Large intestine (tissue), 3 donors: ENCODE measurements around the gene DPH1. TPM values are rescaled to one million over a fixed set of nuclear protein-coding genes. Genes with fewer than 3 reads are reported as not detected.

Experiments used
- DNase-seq, 2 donors: peaks; one replicate each; pipeline versions ENCODE4 v3.0.0 to v3.0.0-alpha.2; 2013
- H3K27ac ChIP-seq: one replicate; pipeline ENCODE4 v1.5.1; 2013; ENCODE audit warnings: low read length
- H3K27me3 ChIP-seq: 2 replicates; pipeline ENCODE4 v1.6.1; 2013; ENCODE audit warnings: low read length; ENCODE audit not compliant: control insufficient read depth, insufficient read depth
- H3K36me3 ChIP-seq: 2 replicates; pipeline ENCODE4 v1.6.1; 2013; ENCODE audit warnings: low read length; ENCODE audit not compliant: control insufficient read depth, insufficient read depth
- H3K4me1 ChIP-seq: one replicate; pipeline ENCODE4 v1.6.1; 2013; ENCODE audit warnings: low read length; ENCODE audit not compliant: control insufficient read depth, insufficient read depth
- H3K4me3 ChIP-seq: one replicate; pipeline ENCODE4 v1.5.1; 2013; ENCODE audit warnings: low read length
- H3K9me3 ChIP-seq: one replicate; pipeline ENCODE4 v1.6.1; 2013; ENCODE audit warnings: mild to moderate bottlenecking, low read depth, low read length, moderate library complexity; ENCODE audit not compliant: control insufficient read depth
- WGBS: methylation state at CpG from one replicate; pipeline ENCODE4 v1.1.5; 2013; ENCODE audit warnings: low lambda C conversion rate; ENCODE audit not compliant: insufficient coverage; 5-methylcytosine and 5-hydroxymethylcytosine counted together
- polyA plus RNA-seq: library from polyadenylated mRNA; unstranded; fragments of 120-200 nt; gene quantifications from one replicate; pipeline ENCODE4 v1.2.1, GENCODE V29; 2013

The DPH1 gene
- polyA plus RNA-seq, 1 donor = 40.4 TPM

- Histone ChIP-seq H3K4me3 (no peak overlapping the region), H3K9me3 (no peaks in the 10 kb centered on the region), H3K4me1 (peaks cover 59% of the 10 kb centered on the region), H3K27ac (peak overlapping the region; percentile 94), H3K27me3 (no peaks in the 10 kb centered on the region), H3K36me3 (peaks cover 20% of the 10 kb centered on the region)
- DNase-seq = peak; percentile 78 to 87
- WGBS = 0% methylated on average over 1 of the region's 7 CpGs
These were observed 53.7 kb downstream of the DPH1 start for GRCh38 chr17:2083613-2084035.

GRCh38 chr17:2084036-2084765 lies 54.2 kb downstream of the DPH1 start:
- H3K36me3 ChIP-seq = peaks cover 18% of the 10 kb centered on the region
- peak; percentile 92 to 96 for DNase-seq
- peaks cover 65% of the 10 kb centered on the region for H3K4me1 ChIP-seq
- no peaks in the 10 kb centered on the region for H3K9me3 ChIP-seq
- no peaks in the 10 kb centered on the region for H3K27me3 ChIP-seq
- H3K27ac ChIP-seq = peak overlapping the region; percentile 94
- H3K4me3 ChIP-seq = no peak overlapping the region
- WGBS = no CpG with 5 or more reads among the region's 8 CpGs

GRCh38 chr17:2084766-2085647 lies 55.1 kb downstream of the DPH1 start:
- Histone ChIP-seq H3K36me3 (peaks cover 16% of the 10 kb centered on the region), H3K4me1 (peaks cover 67% of the 10 kb centered on the region), H3K9me3 (no peaks in the 10 kb centered on the region), H3K4me3 (no peak overlapping the region), H3K27ac (peak overlapping the region; percentile 94), H3K27me3 (no peaks in the 10 kb centered on the region)
- WGBS = no CpG with 5 or more reads among the region's 13 CpGs
- peak; percentile 87 to 88 for DNase-seq

GRCh38 chr17:2085648-2085949 lies 55.6 kb downstream of the DPH1 start:
- Histone ChIP-seq H3K9me3 (no peaks in the 10 kb centered on the region), H3K4me3 (no peak overlapping the region), H3K36me3 (peaks cover 12% of the 10 kb centered on the region), H3K27me3 (no peaks in the 10 kb centered on the region), H3K27ac (peak overlapping the region; percentile 94), H3K4me1 (peaks cover 67% of the 10 kb centered on the region)
- no CpG with 5 or more reads among the region's 5 CpGs for WGBS
- DNase-seq = peak in 1 of 2 donors; percentile 29

- WGBS = no CpG with 5 or more reads among the region's 3 CpGs
- Histone ChIP-seq H3K4me3 (no peak overlapping the region), H3K36me3 (peaks cover 7% of the 10 kb centered on the region), H3K4me1 (peaks cover 62% of the 10 kb centered on the region), H3K9me3 (no peaks in the 10 kb centered on the region), H3K27ac (peak overlapping the region; percentile 94), H3K27me3 (no peaks in the 10 kb centered on the region)
- peak in 1 of 2 donors; percentile 4 for DNase-seq
These were observed 56.4 kb downstream of the DPH1 start for GRCh38 chr17:2086306-2086705.

- no peaks in the 10 kb centered on the region for H3K9me3 ChIP-seq
- peak overlapping the region; percentile 83 for H3K27ac ChIP-seq
- 79% methylated on average over 2 of the region's 10 CpGs for WGBS
- no peak overlapping the region for H3K4me3 ChIP-seq
- H3K4me1 ChIP-seq = peaks cover 48% of the 10 kb centered on the region
- H3K36me3 ChIP-seq = no peaks in the 10 kb centered on the region
- no peaks in the 10 kb centered on the region for H3K27me3 ChIP-seq
- peak in 1 of 2 donors; percentile 6 for DNase-seq
These were observed 57.8 kb downstream of the DPH1 start for GRCh38 chr17:2087597-2088211.

GRCh38 chr17:2089021-2089422 lies 59.1 kb downstream of the DPH1 start:
- Histone ChIP-seq H3K27me3 (no peaks in the 10 kb centered on the region), H3K4me1 (peaks cover 34% of the 10 kb centered on the region), H3K9me3 (no peaks in the 10 kb centered on the region), H3K4me3 (no peak overlapping the region), H3K36me3 (peaks cover 2% of the 10 kb centered on the region), H3K27ac (peak overlapping the region; percentile 83)
- peak in 1 of 2 donors; percentile 57 for DNase-seq
- WGBS = 61% methylated on average over 3 of the region's 8 CpGs

GRCh38 chr17:2090210-2090641 lies 60.3 kb downstream of the DPH1 start:
- Histone ChIP-seq H3K27ac (peak overlapping the region; percentile 83), H3K4me3 (no peak overlapping the region), H3K4me1 (peaks cover 30% of the 10 kb centered on the region), H3K36me3 (peaks cover 2% of the 10 kb centered on the region), H3K27me3 (no peaks in the 10 kb centered on the region), H3K9me3 (no peaks in the 10 kb centered on the region)
- DNase-seq = no peak
- WGBS = no CpG with 5 or more reads among the region's 9 CpGs

- no peaks in the 10 kb centered on the region for H3K27me3 ChIP-seq
- WGBS = no CpG with 5 or more reads among the region's 2 CpGs
- H3K4me3 ChIP-seq = no peak overlapping the region
- peak overlapping the region; percentile 44 for H3K27ac ChIP-seq
- H3K4me1 ChIP-seq = peaks cover 26% of the 10 kb centered on the region
- H3K9me3 ChIP-seq = no peaks in the 10 kb centered on the region
- DNase-seq = peak in 1 of 2 donors; percentile 60
- H3K36me3 ChIP-seq = peaks cover 2% of the 10 kb centered on the region
These were observed 61.0 kb downstream of the DPH1 start for GRCh38 chr17:2090804-2091534.

- Histone ChIP-seq H3K27me3 (no peaks in the 10 kb centered on the region), H3K4me1 (peaks cover 23% of the 10 kb centered on the region), H3K9me3 (no peaks in the 10 kb centered on the region), H3K27ac (no peak overlapping the region), H3K36me3 (peaks cover 2% of the 10 kb centered on the region), H3K4me3 (no peak overlapping the region)
- WGBS = 100% methylated on average over 1 of the region's 4 CpGs
- no peak for DNase-seq
These were observed 62.3 kb downstream of the DPH1 start for GRCh38 chr17:2092253-2092652.
